ENCODE results near the gene PAX2.

GRCh38 chr10:100838986-100839385 lies 93.6 kb downstream of the PAX2 start:
- TF ChIP-seq REST (IDR thresholded peaks at IDR 0.05), result no peak
- no peak for TF ChIP-seq CTCF (IDR thresholded peaks at IDR 0.05; ENCODE audit: low read depth, low read length, missing input control)
- no peak for TF ChIP-seq ATF3 (IDR thresholded peaks at IDR 0.05)

Measured in liver (tissue), 3 donors.